Loucy (cell line): ENCODE results near the gene RIMS1.

Experiments used
- EZH2phosphoT487 ChIP-seq: fragments of 200-600 bp; IDR thresholded peaks from 2 replicates; pipeline ENCODE4 v1.6.1; 2018; ENCODE audit warnings: antibody characterized with exemption, mild to moderate bottlenecking, moderate library complexity, borderline replicate concordance
- TF ChIP-seq, protein P1 (sequence below): fragments of 200-600 bp; sonication (generic); conservative IDR thresholded peaks from 2 replicates; pipeline ENCODE4 v1.5.1; 2014; ENCODE audit warnings: mild to moderate bottlenecking, antibody characterized with exemption, low read length

DNA sequence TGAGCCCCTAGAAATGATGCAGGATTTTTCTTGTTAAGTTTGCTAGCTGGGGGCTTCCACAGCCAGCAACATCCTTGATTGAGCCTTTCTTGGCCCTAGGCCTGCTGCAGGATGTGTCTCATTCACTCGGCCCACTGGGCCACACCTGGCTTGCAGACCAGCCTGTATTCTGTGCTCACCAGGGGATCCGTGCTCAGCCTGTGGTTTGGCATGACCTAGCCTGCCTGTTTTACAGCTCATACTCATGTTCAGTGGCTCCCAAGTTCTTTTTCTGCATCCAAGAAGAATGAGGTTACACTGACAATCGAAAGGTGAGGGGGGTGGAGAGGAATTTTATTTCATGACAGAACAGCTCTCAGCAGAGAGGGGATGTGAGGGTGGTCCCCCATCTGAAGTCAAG is 263.4 kb downstream of the RIMS1 start:
- TF ChIP-seq, protein P1, sequence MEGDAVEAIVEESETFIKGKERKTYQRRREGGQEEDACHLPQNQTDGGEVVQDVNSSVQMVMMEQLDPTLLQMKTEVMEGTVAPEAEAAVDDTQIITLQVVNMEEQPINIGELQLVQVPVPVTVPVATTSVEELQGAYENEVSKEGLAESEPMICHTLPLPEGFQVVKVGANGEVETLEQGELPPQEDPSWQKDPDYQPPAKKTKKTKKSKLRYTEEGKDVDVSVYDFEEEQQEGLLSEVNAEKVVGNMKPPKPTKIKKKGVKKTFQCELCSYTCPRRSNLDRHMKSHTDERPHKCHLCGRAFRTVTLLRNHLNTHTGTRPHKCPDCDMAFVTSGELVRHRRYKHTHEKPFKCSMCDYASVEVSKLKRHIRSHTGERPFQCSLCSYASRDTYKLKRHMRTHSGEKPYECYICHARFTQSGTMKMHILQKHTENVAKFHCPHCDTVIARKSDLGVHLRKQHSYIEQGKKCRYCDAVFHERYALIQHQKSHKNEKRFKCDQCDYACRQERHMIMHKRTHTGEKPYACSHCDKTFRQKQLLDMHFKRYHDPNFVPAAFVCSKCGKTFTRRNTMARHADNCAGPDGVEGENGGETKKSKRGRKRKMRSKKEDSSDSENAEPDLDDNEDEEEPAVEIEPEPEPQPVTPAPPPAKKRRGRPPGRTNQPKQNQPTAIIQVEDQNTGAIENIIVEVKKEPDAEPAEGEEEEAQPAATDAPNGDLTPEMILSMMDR = no peak
- TF ChIP-seq EZH2phosphoT487 = no peak
